OCI-LY7 (cell line): Measurements from ENCODE around the gene SNX10.

Source experiments
- EZH2phosphoT487 ChIP-seq: fragments of 200-600 bp; sonication (generic); IDR thresholded peaks from 2 replicates; pipeline ENCODE4 v1.6.1; 2018; ENCODE audit warnings: low read depth, borderline replicate concordance, mild to moderate bottlenecking, mixed run types, antibody characterized with exemption, low read length, moderate library complexity, mixed read lengths
- TF ChIP-seq, protein P1 (sequence below): fragments of 200-600 bp; sonication (generic); conservative IDR thresholded peaks from 2 replicates; pipeline ENCODE4 v1.5.1; 2014; ENCODE audit warnings: mild to moderate bottlenecking, antibody characterized with exemption, low read length, moderate library complexity, mixed read lengths

DNA sequence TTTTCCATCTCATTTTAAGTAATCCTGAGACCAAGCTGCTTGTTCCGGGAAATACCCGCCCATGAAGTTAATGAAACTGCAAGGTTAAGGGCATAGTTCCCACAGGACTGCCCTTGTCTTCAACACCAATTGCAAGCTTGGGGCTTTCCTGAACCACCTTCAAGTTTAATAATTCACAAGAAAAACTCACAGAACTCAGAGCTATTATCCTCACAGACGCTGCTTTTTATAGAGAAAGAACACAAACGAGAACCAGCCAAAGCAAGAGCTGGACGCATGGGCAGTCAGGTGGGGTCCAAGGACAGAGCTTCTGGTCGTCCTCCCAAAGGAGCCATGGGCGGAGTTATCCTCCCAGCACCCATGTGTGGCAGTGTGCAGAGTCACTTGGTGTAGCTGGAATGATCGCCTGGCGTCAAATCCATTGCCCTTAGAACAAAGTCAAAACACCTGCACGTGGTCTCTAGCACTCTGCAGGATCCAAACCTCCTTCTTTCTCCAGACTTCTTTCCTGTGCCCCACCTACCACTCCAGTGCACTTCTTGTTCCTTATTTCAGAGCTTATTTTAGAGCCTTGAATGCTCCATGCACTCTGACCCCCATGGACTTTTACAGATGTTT is 56.7 kb downstream of the SNX10 start:
- TF ChIP-seq, protein P1, sequence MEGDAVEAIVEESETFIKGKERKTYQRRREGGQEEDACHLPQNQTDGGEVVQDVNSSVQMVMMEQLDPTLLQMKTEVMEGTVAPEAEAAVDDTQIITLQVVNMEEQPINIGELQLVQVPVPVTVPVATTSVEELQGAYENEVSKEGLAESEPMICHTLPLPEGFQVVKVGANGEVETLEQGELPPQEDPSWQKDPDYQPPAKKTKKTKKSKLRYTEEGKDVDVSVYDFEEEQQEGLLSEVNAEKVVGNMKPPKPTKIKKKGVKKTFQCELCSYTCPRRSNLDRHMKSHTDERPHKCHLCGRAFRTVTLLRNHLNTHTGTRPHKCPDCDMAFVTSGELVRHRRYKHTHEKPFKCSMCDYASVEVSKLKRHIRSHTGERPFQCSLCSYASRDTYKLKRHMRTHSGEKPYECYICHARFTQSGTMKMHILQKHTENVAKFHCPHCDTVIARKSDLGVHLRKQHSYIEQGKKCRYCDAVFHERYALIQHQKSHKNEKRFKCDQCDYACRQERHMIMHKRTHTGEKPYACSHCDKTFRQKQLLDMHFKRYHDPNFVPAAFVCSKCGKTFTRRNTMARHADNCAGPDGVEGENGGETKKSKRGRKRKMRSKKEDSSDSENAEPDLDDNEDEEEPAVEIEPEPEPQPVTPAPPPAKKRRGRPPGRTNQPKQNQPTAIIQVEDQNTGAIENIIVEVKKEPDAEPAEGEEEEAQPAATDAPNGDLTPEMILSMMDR: no peak
- TF ChIP-seq EZH2phosphoT487: no peak
